ENCODE measurements around the gene C10orf67.

The C10orf67 gene

GRCh38 chr10:23190872-23191763, 153.5 kb downstream of the C10orf67 start:
- Histone ChIP-seq H3K4me1 (ENCODE audit: insufficient read depth, poor library complexity, severe bottlenecking) (no peaks in the 10 kb centered on the region), H3K9me3 (ENCODE audit: severe bottlenecking) (no peaks in the 10 kb centered on the region), H3K27ac (ENCODE audit: poor library complexity, severe bottlenecking) (no peak overlapping the region), H3K27me3 (ENCODE audit: insufficient read depth, poor library complexity, severe bottlenecking) (peaks cover 81% of the 10 kb centered on the region), H3K36me3 (ENCODE audit: low read depth) (no peaks in the 10 kb centered on the region), H3K4me3 (ENCODE audit: severe bottlenecking) (no peak overlapping the region)
- ATAC-seq (ENCODE audit: low read depth) (no peak), DNase-seq (ENCODE audit: low spot score) (no peak)
- TF ChIP-seq, protein P1, sequence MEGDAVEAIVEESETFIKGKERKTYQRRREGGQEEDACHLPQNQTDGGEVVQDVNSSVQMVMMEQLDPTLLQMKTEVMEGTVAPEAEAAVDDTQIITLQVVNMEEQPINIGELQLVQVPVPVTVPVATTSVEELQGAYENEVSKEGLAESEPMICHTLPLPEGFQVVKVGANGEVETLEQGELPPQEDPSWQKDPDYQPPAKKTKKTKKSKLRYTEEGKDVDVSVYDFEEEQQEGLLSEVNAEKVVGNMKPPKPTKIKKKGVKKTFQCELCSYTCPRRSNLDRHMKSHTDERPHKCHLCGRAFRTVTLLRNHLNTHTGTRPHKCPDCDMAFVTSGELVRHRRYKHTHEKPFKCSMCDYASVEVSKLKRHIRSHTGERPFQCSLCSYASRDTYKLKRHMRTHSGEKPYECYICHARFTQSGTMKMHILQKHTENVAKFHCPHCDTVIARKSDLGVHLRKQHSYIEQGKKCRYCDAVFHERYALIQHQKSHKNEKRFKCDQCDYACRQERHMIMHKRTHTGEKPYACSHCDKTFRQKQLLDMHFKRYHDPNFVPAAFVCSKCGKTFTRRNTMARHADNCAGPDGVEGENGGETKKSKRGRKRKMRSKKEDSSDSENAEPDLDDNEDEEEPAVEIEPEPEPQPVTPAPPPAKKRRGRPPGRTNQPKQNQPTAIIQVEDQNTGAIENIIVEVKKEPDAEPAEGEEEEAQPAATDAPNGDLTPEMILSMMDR (IDR thresholded peaks at IDR 0.05; ENCODE audit: poor library complexity, severe bottlenecking) = no peak

GRCh38 chr10:23189024-23189423, 155.6 kb downstream of the C10orf67 start:
- ATAC-seq (ENCODE audit: low read depth) (no peak), DNase-seq (ENCODE audit: low spot score) (no peak)
- Histone ChIP-seq H3K27ac (ENCODE audit: poor library complexity, severe bottlenecking) (no peak overlapping the region), H3K36me3 (ENCODE audit: low read depth) (no peaks in the 10 kb centered on the region), H3K9me3 (ENCODE audit: severe bottlenecking) (no peaks in the 10 kb centered on the region), H3K4me3 (ENCODE audit: severe bottlenecking) (no peak overlapping the region), H3K4me1 (ENCODE audit: insufficient read depth, poor library complexity, severe bottlenecking) (no peaks in the 10 kb centered on the region), H3K27me3 (ENCODE audit: insufficient read depth, poor library complexity, severe bottlenecking) (peaks cover 76% of the 10 kb centered on the region)
- TF ChIP-seq, protein P1 (IDR thresholded peaks at IDR 0.05; ENCODE audit: poor library complexity, severe bottlenecking) = no peak

- ATAC-seq (ENCODE audit: low read depth) (no peak), DNase-seq (ENCODE audit: low spot score) (no peak)
- H3K9me3 ChIP-seq (ENCODE audit: severe bottlenecking) = no peaks in the 10 kb centered on the region
- no peak overlapping the region for H3K27ac ChIP-seq (ENCODE audit: poor library complexity, severe bottlenecking)
- H3K4me3 ChIP-seq (ENCODE audit: severe bottlenecking) = no peak overlapping the region
- no peaks in the 10 kb centered on the region for H3K4me1 ChIP-seq (ENCODE audit: insufficient read depth, poor library complexity, severe bottlenecking)
- H3K27me3 ChIP-seq (ENCODE audit: insufficient read depth, poor library complexity, severe bottlenecking) = peaks cover 69% of the 10 kb centered on the region
- TF ChIP-seq, protein P1 (IDR thresholded peaks at IDR 0.05; ENCODE audit: poor library complexity, severe bottlenecking) = no peak
- H3K36me3 ChIP-seq (ENCODE audit: low read depth) = no peaks in the 10 kb centered on the region
Measured at GRCh38 chr10:23187155-23187554, 157.4 kb downstream of the C10orf67 start.

DNA sequence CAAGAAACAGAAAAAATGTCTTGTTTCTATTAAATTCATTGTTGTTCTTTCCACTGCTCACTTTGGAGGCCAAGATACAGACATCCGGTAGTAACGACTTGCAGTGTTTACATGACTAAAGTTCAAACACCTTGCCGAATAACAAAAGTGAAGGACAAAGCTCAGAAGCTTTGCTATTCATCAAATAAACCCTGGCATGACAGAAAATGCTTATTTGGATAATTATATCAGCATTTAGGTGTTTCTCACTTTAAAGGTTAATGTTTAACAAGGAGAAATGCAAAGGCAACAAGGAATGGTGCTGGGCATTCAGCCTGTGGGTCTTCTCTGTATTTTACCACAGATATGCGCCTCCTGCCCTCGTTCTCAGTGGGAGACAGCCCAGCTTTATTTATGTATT, 157.9 kb downstream of the C10orf67 start:
- H3K27ac ChIP-seq (ENCODE audit: poor library complexity, severe bottlenecking) = no peak overlapping the region

More for the DNA sequence above, 157.9 kb downstream of the C10orf67 start:
- DNase-seq (ENCODE audit: low spot score) (no peak), ATAC-seq (ENCODE audit: low read depth) (no peak)
- H3K36me3 ChIP-seq (ENCODE audit: low read depth) = no peaks in the 10 kb centered on the region
- peaks cover 64% of the 10 kb centered on the region for H3K27me3 ChIP-seq (ENCODE audit: insufficient read depth, poor library complexity, severe bottlenecking)
- H3K4me3 ChIP-seq (ENCODE audit: severe bottlenecking) = no peak overlapping the region
- no peaks in the 10 kb centered on the region for H3K9me3 ChIP-seq (ENCODE audit: severe bottlenecking)
- TF ChIP-seq, protein P1 (IDR thresholded peaks at IDR 0.05; ENCODE audit: poor library complexity, severe bottlenecking) = no peak
- no peaks in the 10 kb centered on the region for H3K4me1 ChIP-seq (ENCODE audit: insufficient read depth, poor library complexity, severe bottlenecking)

Data from RWPE2 (cell line).